AG09319 (cell line): ENCODE results near the gene CAMK2G.

Experiments used
- DNase-seq: peaks from one replicate; pipeline ENCODE4 v3.0.0-alpha.2; 2010; ENCODE audit warnings: low read depth; ENCODE audit errors: extremely low read depth
- TF ChIP-seq, protein P1 (sequence below): IDR thresholded peaks from 2 replicates; pipeline ENCODE4 v1.5.1; 2011; ENCODE audit warnings: low read depth, mild to moderate bottlenecking, inconsistent platforms, low read length, moderate library complexity

The CAMK2G gene

DNA sequence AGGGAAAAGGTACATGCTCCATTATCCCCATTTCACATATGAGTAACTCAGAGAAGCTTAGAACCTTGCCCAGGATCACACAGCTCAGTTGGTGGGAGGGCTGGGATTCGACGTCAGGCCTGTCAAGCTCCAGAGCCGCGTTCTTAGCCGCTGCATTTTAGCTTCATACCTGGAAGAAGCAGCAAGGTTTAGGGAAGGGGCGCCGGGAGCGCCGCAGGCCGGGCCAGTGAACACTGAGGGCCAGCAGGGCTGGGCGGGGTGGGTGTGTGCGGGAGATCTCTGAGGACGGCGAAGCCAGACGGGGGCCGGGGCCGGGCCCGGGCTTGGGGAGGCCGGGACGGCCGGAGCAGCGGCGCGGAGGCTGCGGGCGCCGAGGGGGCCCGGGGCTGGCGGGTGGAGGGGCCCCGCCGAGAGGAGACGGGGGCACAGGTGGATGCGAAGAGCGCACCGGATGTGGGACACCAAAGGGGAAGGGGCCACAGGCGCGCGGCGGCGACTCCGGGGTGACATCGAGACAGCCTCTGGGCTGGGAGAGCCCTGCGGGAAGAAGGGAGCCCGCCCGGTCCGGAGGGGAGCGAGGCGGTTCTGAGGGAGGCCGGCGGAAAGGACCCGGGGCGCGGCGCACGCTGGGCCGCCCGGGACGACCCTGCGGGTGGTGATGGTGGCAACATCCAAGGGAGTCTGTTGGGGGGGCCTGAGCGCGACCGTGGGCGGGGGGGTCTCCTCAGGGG, 63.5 kb downstream of the CAMK2G start:
- DNase-seq: no peak
- TF ChIP-seq, protein P1, sequence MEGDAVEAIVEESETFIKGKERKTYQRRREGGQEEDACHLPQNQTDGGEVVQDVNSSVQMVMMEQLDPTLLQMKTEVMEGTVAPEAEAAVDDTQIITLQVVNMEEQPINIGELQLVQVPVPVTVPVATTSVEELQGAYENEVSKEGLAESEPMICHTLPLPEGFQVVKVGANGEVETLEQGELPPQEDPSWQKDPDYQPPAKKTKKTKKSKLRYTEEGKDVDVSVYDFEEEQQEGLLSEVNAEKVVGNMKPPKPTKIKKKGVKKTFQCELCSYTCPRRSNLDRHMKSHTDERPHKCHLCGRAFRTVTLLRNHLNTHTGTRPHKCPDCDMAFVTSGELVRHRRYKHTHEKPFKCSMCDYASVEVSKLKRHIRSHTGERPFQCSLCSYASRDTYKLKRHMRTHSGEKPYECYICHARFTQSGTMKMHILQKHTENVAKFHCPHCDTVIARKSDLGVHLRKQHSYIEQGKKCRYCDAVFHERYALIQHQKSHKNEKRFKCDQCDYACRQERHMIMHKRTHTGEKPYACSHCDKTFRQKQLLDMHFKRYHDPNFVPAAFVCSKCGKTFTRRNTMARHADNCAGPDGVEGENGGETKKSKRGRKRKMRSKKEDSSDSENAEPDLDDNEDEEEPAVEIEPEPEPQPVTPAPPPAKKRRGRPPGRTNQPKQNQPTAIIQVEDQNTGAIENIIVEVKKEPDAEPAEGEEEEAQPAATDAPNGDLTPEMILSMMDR: no peak

DNA sequence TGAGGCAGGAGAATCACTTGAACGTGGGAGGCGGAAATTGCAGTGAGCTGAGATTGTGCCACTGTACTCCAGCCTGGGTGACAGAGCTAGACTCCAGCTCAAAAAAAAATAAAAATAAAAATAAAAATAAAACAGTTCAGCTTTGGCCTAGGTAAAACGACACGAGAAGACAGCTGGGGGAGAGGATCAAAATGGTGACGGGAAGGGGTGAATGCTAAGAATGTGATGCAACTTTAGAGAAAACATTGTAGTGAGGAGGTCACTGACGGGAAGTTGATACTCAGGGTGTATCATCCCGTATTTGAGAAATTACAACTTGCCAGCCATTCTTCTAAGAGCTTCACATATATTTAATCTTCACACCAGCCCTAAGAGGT, 64.0 kb downstream of the CAMK2G start:
- no peak for DNase-seq
- TF ChIP-seq, protein P1: no peak

DNA sequence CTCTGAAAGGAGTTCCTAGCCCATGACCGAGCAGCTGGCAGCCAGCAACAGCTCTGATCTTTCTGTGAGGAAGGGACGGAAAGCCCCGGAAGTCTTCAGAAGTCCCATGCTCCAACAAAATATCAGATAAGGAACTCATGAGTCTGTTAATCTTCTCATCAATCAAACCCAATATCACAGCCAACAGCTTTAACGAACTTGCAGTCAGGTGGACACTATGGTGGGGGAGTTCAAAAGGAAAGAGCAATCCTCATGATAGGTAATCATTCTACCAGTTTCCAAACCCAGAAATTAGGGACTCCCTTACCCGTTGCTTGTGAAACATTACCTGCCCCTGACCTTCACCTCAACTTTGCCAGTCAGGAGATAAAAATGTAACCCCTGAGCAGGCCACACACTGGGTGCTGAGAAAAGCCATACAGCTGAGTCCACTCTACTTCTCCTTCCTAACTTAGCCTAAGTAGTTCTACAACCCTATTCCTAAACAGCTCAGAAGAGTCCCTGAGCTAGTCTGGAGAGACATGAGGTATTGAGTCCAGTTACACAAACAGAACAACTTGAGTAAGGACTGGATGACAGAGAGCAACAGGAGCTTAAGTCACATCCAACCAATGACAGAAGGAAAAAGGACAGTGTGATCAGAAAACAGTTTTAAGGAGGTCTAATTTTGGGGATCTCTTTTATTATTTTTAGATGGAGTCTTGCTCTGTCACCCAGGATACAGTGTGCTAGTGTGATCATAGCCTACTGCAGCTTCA, 65.1 kb downstream of the CAMK2G start:
- no peak for DNase-seq
- TF ChIP-seq, protein P1: no peak

DNA sequence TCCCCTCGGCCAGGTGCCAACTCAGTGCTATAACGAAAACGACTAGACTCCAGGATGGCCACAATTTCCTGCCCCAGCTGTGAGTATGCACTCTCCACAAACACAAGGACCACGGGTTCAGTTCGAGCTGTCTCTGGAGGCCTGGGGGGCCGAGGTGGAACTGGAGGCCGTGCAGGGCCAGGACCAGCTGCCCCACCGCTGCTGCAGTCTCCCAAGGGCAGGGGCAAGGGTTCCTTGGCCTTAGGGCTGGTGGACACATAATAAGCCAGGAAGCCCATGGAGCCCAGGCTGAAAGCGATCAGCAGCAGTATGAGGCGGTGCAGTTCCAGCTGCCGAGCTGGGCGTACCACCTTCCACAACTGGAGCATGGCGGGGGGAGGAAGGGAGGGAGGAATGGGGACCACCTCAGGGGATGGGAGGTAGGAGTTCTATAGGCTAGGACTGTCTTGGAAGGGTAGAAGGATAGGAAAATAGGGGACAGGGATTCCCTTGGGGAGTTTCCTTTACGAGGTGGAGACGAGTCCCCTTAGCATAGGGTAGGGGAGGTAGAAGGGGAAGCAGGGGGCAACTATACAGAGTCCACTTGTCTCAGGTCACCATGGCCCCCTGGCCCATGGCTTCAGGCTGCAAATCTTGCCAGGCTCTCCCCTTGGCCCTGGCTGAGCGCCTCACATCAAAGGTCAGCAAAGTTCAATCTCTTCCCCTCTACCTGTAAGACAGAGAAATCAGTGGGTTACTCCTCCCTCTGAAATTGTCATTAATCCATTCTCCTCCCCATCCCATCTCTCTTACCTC, 66.1 kb downstream of the CAMK2G start:
- no peak for DNase-seq
- TF ChIP-seq, protein P1: no peak

DNA sequence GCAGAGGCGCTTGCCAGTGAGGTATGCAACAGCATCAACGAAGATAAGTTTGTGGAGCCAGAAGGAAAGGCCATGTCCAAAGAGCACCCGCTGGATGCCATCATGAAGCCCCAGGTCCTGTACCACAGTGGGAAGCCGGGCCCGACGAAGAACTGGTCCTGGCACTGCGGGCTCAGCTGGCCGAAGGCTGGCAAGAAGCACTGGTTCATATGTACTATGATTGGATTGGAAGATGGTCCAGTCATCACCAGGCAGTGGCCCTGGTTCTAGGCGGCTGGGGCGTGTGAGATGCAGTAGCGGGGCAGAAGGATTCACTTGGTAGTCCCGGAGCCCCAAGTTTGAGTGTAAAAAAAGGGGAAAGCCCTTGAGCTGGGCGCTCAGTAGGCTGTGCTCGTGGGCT, 66.9 kb downstream of the CAMK2G start:
- TF ChIP-seq, protein P1: no peak
- DNase-seq: no peak

DNA sequence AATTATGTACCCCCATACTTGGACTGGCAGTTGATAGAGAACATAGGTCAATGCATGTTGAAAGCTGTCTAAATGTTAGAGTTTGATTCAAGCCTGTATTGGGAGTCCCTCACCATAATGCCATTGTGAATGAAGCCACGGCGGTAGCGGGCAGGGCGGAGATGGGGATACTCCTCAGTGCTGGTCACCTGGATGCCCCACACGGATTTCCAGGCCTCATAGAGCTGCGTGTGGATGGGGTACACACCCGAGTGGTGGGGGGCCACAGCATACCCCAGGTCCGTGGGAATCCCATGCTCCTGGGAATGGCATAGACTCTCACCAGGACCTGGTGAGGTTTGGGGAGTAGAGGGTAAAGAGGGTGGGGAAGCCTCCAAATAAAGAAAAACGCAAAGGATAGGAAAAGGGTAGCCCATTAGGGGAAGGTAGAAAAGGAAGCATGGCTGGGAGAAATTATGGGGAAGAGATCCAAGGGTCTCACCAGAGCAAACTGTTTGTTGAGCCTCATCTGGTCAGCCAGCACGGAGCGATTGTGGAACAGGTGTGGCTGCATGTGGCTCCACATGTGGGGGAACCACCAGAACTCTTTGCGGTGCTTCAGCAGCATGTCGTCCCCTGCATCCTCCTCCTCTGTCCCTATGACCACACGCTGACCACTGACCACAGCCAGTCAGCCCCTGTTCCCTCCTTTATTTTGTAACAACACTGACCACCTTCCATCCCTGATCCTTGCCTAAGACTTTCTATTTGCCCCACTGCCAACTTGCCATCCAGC, 68.0 kb downstream of the CAMK2G start:
- TF ChIP-seq, protein P1: no peak
- no peak for DNase-seq
